ENCODE data around the gene LRRC2.

The LRRC2 gene

DNA sequence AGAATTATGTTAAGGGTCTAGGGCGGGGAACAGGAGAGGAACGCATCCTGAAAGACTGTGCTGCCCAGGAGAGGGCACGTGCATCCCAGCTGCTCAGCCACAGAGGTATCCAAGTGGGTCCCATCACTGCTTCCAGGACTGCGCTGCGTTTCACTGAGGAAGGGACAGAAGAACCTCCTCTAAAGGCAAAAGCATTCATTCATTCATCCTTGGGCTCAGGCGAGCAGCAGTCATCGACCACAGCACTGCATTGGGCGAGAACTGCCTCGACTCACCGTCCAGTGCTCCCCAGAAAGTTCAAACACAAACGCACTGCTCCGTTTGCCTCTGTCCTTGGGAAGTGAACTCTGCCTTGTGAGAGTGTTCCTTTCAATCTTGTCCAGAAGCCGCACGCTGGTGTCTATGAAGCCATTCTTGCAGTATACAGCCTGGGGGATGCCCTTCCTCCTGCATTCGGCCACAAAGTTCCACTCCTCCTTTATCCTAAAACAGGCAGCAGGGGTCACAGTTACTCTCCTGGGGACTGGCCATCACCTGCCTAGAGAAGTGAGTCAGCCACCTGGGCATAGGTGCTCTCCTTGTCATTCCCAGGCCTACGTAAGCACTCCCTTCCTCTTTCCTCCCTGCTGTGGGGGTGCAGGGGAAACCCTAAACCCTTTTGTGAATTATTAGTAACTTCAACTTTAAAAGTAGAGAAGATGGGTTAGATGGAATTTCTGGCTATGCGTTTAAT lies 21.2 kb downstream of the LRRC2 start:
- TF ChIP-seq, protein P1, sequence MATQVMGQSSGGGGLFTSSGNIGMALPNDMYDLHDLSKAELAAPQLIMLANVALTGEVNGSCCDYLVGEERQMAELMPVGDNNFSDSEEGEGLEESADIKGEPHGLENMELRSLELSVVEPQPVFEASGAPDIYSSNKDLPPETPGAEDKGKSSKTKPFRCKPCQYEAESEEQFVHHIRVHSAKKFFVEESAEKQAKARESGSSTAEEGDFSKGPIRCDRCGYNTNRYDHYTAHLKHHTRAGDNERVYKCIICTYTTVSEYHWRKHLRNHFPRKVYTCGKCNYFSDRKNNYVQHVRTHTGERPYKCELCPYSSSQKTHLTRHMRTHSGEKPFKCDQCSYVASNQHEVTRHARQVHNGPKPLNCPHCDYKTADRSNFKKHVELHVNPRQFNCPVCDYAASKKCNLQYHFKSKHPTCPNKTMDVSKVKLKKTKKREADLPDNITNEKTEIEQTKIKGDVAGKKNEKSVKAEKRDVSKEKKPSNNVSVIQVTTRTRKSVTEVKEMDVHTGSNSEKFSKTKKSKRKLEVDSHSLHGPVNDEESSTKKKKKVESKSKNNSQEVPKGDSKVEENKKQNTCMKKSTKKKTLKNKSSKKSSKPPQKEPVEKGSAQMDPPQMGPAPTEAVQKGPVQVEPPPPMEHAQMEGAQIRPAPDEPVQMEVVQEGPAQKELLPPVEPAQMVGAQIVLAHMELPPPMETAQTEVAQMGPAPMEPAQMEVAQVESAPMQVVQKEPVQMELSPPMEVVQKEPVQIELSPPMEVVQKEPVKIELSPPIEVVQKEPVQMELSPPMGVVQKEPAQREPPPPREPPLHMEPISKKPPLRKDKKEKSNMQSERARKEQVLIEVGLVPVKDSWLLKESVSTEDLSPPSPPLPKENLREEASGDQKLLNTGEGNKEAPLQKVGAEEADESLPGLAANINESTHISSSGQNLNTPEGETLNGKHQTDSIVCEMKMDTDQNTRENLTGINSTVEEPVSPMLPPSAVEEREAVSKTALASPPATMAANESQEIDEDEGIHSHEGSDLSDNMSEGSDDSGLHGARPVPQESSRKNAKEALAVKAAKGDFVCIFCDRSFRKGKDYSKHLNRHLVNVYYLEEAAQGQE (IDR thresholded peaks at IDR 0.05; ENCODE audit: insufficient replicate concordance, low read depth): no peak
- TF ChIP-seq GABPA (IDR thresholded peaks at IDR 0.05; ENCODE audit: low read depth) (no peak), SPI1 (IDR thresholded peaks at IDR 0.05; ENCODE audit: borderline replicate concordance, low read depth) (no peak), POLR2AphosphoS5 (IDR thresholded peaks at IDR 0.05; ENCODE audit: low read depth) (no peak)
- TF ChIP-seq, protein P2, sequence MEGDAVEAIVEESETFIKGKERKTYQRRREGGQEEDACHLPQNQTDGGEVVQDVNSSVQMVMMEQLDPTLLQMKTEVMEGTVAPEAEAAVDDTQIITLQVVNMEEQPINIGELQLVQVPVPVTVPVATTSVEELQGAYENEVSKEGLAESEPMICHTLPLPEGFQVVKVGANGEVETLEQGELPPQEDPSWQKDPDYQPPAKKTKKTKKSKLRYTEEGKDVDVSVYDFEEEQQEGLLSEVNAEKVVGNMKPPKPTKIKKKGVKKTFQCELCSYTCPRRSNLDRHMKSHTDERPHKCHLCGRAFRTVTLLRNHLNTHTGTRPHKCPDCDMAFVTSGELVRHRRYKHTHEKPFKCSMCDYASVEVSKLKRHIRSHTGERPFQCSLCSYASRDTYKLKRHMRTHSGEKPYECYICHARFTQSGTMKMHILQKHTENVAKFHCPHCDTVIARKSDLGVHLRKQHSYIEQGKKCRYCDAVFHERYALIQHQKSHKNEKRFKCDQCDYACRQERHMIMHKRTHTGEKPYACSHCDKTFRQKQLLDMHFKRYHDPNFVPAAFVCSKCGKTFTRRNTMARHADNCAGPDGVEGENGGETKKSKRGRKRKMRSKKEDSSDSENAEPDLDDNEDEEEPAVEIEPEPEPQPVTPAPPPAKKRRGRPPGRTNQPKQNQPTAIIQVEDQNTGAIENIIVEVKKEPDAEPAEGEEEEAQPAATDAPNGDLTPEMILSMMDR (IDR thresholded peaks at IDR 0.05; ENCODE audit: insufficient read depth, low read length): no peak
- no peak overlapping the region for H3K4me3 ChIP-seq (replicated peaks; ENCODE audit: insufficient read depth, low read length)
- no peaks in the 10 kb centered on the region for H3K27me3 ChIP-seq (ENCODE audit: insufficient read depth, poor library complexity, severe bottlenecking)
- no peak for DNase-seq (ENCODE audit: low read depth in 1 of 2, low spot score in 1 of 2)
- H3K27ac ChIP-seq (replicated peaks): no peak overlapping the region

DNA sequence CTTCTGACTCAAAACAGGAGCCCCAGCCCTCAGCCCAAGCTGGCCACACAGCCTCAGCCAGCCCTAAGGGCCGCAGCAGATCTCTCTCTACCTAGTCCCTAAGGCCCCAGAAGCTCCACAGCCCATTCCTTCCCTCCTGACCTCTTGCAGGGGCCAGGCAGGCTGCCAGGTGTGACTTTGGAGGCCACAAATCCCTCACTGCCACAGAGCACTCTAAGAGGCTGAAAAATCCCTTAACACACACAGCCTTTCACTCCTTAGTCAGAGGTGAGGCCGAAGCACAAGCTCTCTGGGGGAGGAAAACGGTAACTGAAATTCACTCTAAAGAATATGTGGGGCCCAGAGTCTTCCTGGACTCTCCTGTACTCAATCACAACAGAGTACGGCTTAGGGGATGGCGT lies 23.3 kb downstream of the LRRC2 start:
- Histone ChIP-seq H3K27ac (replicated peaks) (no peak overlapping the region), H3K4me3 (replicated peaks; ENCODE audit: insufficient read depth, low read length) (no peak overlapping the region), H3K27me3 (ENCODE audit: insufficient read depth, poor library complexity, severe bottlenecking) (no peaks in the 10 kb centered on the region)
- no peak for DNase-seq (ENCODE audit: low read depth in 1 of 2, low spot score in 1 of 2)
- TF ChIP-seq SPI1 (IDR thresholded peaks at IDR 0.05; ENCODE audit: borderline replicate concordance, low read depth) (no peak), POLR2AphosphoS5 (IDR thresholded peaks at IDR 0.05; ENCODE audit: low read depth) (no peak), GABPA (IDR thresholded peaks at IDR 0.05; ENCODE audit: low read depth) (no peak)
- TF ChIP-seq, protein P2 (IDR thresholded peaks at IDR 0.05; ENCODE audit: insufficient read depth, low read length): no peak

DNA sequence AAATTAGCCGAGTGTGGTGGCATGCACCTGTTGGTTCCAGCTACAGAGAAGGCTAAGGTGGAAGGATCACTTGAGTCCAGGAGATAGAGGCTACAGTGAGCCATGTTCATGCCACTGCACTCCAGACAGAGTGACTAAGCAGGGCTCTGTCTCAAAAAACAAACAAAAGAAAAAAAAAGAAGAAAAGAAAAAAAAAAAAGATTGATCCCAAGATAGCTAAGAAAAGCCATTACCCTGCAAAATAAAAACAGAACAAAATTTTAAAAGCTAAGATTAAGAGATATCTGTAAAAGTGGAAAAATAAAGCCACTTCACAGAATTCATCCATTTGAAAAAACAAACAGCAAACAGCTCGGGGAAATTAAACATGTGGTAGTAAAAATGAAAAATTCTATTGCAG lies 23.8 kb downstream of the LRRC2 start:
- no peak for DNase-seq (ENCODE audit: low read depth in 1 of 2, low spot score in 1 of 2)
- Histone ChIP-seq H3K4me3 (replicated peaks; ENCODE audit: insufficient read depth, low read length) (no peak overlapping the region), H3K27ac (replicated peaks) (no peak overlapping the region), H3K27me3 (ENCODE audit: insufficient read depth, poor library complexity, severe bottlenecking) (no peaks in the 10 kb centered on the region)
- no peak for TF ChIP-seq SPI1 (IDR thresholded peaks at IDR 0.05; ENCODE audit: borderline replicate concordance, low read depth)
- TF ChIP-seq, protein P2 (IDR thresholded peaks at IDR 0.05; ENCODE audit: insufficient read depth, low read length): no peak
- TF ChIP-seq GABPA (IDR thresholded peaks at IDR 0.05; ENCODE audit: low read depth): no peak
- TF ChIP-seq, protein P1 (IDR thresholded peaks at IDR 0.05; ENCODE audit: insufficient replicate concordance, low read depth): no peak
- no peak for TF ChIP-seq POLR2AphosphoS5 (IDR thresholded peaks at IDR 0.05; ENCODE audit: low read depth)

Data from HL-60 (cell line).